ENCODE data around the gene DENND1A.

Gene DENND1A

GRCh38 chr9:123397975-123398374 is 532.0 kb downstream of the DENND1A start:
- DNase-seq, result no peak

GRCh38 chr9:123395689-123396511 is 534.0 kb downstream of the DENND1A start:
- no peak for DNase-seq

- no peak for DNase-seq
Measured at GRCh38 chr9:123395276-123395688, 534.6 kb downstream of the DENND1A start.

- no peak for DNase-seq
Measured at GRCh38 chr9:123394291-123395235, 535.4 kb downstream of the DENND1A start.

- no peak for DNase-seq
Measured at GRCh38 chr9:123392802-123393201, 537.1 kb downstream of the DENND1A start.

GRCh38 chr9:123391946-123392345 is 538.0 kb downstream of the DENND1A start:
- no peak for DNase-seq

- no peak for DNase-seq
Measured at GRCh38 chr9:123391233-123391632, 538.7 kb downstream of the DENND1A start.

- DNase-seq, result no peak
Measured at GRCh38 chr9:123390337-123391135, 539.4 kb downstream of the DENND1A start.

- DNase-seq, result no peak
Measured at GRCh38 chr9:123389698-123390097, 540.2 kb downstream of the DENND1A start.

- no peak for DNase-seq
Measured at GRCh38 chr9:123389070-123389469, 540.9 kb downstream of the DENND1A start.

- no peak for DNase-seq
Measured at GRCh38 chr9:123387686-123388085, 542.2 kb downstream of the DENND1A start.

- DNase-seq, result no peak
Measured at GRCh38 chr9:123383512-123384170, 546.3 kb downstream of the DENND1A start.

GRCh38 chr9:123382653-123383511 is 547.0 kb downstream of the DENND1A start:
- DNase-seq, result no peak

GRCh38 chr9:123380852-123381705 is 548.8 kb downstream of the DENND1A start:
- DNase-seq, result no peak

- no peak for DNase-seq
Measured at GRCh38 chr9:123378956-123379660, 550.8 kb downstream of the DENND1A start.

- DNase-seq, result no peak
Measured at GRCh38 chr9:123378025-123378424, 551.9 kb downstream of the DENND1A start.

GRCh38 chr9:123377211-123377971 is 552.5 kb downstream of the DENND1A start:
- DNase-seq, result no peak

- no peak for DNase-seq
Measured at GRCh38 chr9:123376218-123377071, 553.5 kb downstream of the DENND1A start.
